ENCODE results near the gene ADAM12.

The ADAM12 gene

GRCh38 chr10:126235091-126235978, 152.9 kb downstream of the ADAM12 start:
- no peak for TF ChIP-seq CTCF (conservative IDR thresholded peaks at IDR 0.05; ENCODE audit: control insufficient read depth, insufficient read depth, low read depth, low read length)
- DNase-seq (ENCODE audit: low read depth) = no peak
- no peak overlapping the region for H3K4me3 ChIP-seq (ENCODE audit: control insufficient read depth, low read depth, low read length)

- no peak for DNase-seq (ENCODE audit: low read depth)
- H3K4me3 ChIP-seq (ENCODE audit: control insufficient read depth, low read depth, low read length) = no peak overlapping the region
- no peak for TF ChIP-seq CTCF (conservative IDR thresholded peaks at IDR 0.05; ENCODE audit: control insufficient read depth, insufficient read depth, low read depth, low read length)
These were observed 153.6 kb downstream of the ADAM12 start for GRCh38 chr10:126234630-126235029.

DNA sequence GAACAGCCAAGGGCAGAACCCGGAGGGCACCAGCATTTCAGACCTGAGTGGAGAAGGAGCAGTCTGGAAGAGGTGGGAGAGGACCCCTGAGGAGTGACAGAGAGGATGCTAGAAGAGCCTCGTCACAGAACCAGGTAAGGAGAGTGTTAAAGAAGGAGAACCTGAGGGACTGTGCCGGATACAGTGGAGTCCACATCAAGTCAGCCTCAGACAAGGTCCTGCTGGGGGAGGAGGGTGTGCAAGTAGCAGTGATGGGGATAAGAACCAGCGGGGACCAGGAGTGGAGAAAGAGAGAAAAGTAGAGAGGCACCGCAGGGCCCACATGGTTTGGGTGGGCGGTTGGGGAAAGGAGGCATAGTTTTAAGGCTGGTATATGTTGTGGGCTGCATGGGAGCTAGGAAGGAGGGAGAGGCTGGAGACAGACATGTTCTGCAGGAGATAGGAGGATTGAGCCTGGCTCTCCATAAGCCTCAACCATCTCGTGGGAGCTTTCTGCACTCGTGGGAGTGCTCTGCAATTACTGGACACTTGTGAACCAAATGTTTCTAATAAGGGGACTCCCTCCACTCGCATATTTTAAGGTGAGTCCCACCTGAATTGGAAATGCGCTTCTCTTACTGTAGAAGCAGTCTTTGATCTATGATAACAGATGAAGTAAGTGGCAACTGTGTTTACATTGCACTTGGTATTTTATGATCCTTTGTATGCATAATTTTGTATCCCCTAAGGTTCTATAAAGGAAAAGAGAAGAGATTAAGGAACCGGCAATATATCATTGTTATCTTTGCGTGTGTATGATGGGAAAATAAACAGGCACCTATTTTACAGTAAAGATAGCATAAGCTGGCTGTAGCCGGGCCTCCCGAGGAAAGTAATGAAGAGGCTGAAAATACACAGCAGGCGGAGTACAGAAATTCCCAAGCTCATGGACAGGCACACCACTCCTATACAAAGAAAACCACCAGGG, 154.8 kb downstream of the ADAM12 start:
- DNase-seq (ENCODE audit: low read depth) = no peak
- no peak for TF ChIP-seq CTCF (conservative IDR thresholded peaks at IDR 0.05; ENCODE audit: control insufficient read depth, insufficient read depth, low read depth, low read length)
- H3K4me3 ChIP-seq (ENCODE audit: control insufficient read depth, low read depth, low read length) = no peak overlapping the region

- TF ChIP-seq CTCF (conservative IDR thresholded peaks at IDR 0.05; ENCODE audit: control insufficient read depth, insufficient read depth, low read depth, low read length) = no peak
- H3K4me3 ChIP-seq (ENCODE audit: control insufficient read depth, low read depth, low read length) = no peak overlapping the region
- peak; percentile 74 for DNase-seq (ENCODE audit: low read depth)
These were observed 157.7 kb downstream of the ADAM12 start for GRCh38 chr10:126230587-126230986.

GRCh38 chr10:126229686-126230085, 158.6 kb downstream of the ADAM12 start:
- H3K4me3 ChIP-seq (ENCODE audit: control insufficient read depth, low read depth, low read length) = no peak overlapping the region
- DNase-seq (ENCODE audit: low read depth) = no peak
- TF ChIP-seq CTCF (conservative IDR thresholded peaks at IDR 0.05; ENCODE audit: control insufficient read depth, insufficient read depth, low read depth, low read length) = no peak

DNA sequence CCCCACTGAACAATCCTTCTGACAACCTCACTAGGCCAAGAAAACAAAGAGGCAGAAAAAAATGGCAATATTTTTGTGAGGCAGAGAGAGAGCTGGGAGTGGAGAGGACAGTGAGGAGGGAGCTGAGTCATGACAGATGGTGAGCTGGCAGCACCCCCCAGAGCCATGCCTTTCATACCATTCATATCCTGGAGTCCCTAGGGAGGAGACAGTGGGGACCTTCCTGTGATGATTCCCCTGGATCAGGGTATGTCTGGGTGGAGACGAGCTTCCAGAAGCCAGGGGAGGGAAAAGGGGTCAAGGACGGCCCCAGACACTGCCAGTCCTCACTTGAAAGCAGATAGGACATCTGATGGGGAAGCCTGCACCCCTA, 160.5 kb downstream of the ADAM12 start:
- no peak for TF ChIP-seq CTCF (conservative IDR thresholded peaks at IDR 0.05; ENCODE audit: control insufficient read depth, insufficient read depth, low read depth, low read length)
- peak; percentile 91 for DNase-seq (ENCODE audit: low read depth)
- H3K4me3 ChIP-seq (ENCODE audit: control insufficient read depth, low read depth, low read length) = no peak overlapping the region

Data from fibroblast of mammary gland (primary cell).